HepG2 (cell line): ENCODE results near the gene GLCE. TPM values are rescaled to one million over a fixed set of nuclear protein-coding genes. Genes with fewer than 3 reads are reported as not detected.
A peak's percentile ranks its signal among the peaks of the same experiment; 100 is the strongest.

ENCODE experiments used
- FOXK2 ChIP-seq: fragments of 450-650 bp; IDR thresholded peaks from 2 replicates; pipeline ENCODE4 v1.6.1; 2016
- FOXP1 ChIP-seq, 2 experiments: fragments of 450-650 bp in 1 of 2; IDR thresholded peaks; 2 replicates each; pipeline ENCODE4 v1.6.1; 2017 to 2018; ENCODE audit warnings: antibody characterized with exemption in 1 of 2
- GATAD1 ChIP-seq: IDR thresholded peaks from 2 replicates; pipeline ENCODE4 v1.6.1; 2016; ENCODE audit warnings: missing genetic modification reagents, missing compliant biosample characterization
- HOXA5 ChIP-seq: sonication (generic); formaldehyde crosslinking; IDR thresholded peaks from 2 replicates; pipeline ENCODE4 v1.4.0; 2020; ENCODE audit warnings: missing genetic modification reagents
- LCORL ChIP-seq, 2 experiments: fragments of 450-650 bp in 1 of 2; sonication (generic) in 1 of 2; formaldehyde crosslinking in 1 of 2; IDR thresholded peaks; 2 replicates each; pipeline versions ENCODE4 v1.5.0 to v1.6.1; 2017 to 2020; ENCODE audit warnings: antibody characterized with exemption in 1 of 2, missing genetic modification reagents in 1 of 2
- PHF21A ChIP-seq: sonication (generic); formaldehyde crosslinking; IDR thresholded peaks from 2 replicates; pipeline ENCODE4 v1.5.0; 2020; ENCODE audit warnings: mild to moderate bottlenecking, missing genetic modification reagents
- PITX1 ChIP-seq: sonication (generic); formaldehyde crosslinking; IDR thresholded peaks from 2 replicates; pipeline ENCODE4 v1.5.1; 2020; ENCODE audit warnings: mild to moderate bottlenecking, missing genetic modification reagents
- POGZ ChIP-seq: sonication (generic); formaldehyde crosslinking; IDR thresholded peaks from 2 replicates; pipeline ENCODE4 v1.4.0; 2020; ENCODE audit warnings: mild to moderate bottlenecking, missing genetic modification reagents
- SKI ChIP-seq: fragments of 450-650 bp; IDR thresholded peaks from one replicate; pipeline ENCODE4 v1.6.1; 2018; ENCODE audit warnings: mild to moderate bottlenecking; ENCODE audit not compliant: partially characterized antibody
- SOX6 ChIP-seq, 2 experiments: fragments of 450-650 bp in 1 of 2; sonication (generic) in 1 of 2; formaldehyde crosslinking in 1 of 2; IDR thresholded peaks; 2 replicates each; pipeline versions ENCODE4 v1.4.0 to v1.6.1; 2017 to 2020; ENCODE audit warnings: antibody characterized with exemption in 1 of 2, mild to moderate bottlenecking in 1 of 2, missing genetic modification reagents in 1 of 2
- TCF7 ChIP-seq: sonication (generic); IDR thresholded peaks from 2 replicates; pipeline ENCODE4 v1.6.1; 2016; ENCODE audit warnings: antibody characterized with exemption, low read depth
- ZBTB42 ChIP-seq: sonication (generic); formaldehyde crosslinking; IDR thresholded peaks from 2 replicates; pipeline ENCODE4 v1.5.0; 2020; ENCODE audit warnings: mild to moderate bottlenecking, missing genetic modification reagents
- ZNF253 ChIP-seq: sonication (generic); formaldehyde crosslinking; IDR thresholded peaks from 2 replicates; pipeline ENCODE4 v1.8.0; 2022; ENCODE audit warnings: mild to moderate bottlenecking, missing genetic modification reagents, borderline replicate concordance
- ZNF33B ChIP-seq: sonication (generic); formaldehyde crosslinking; IDR thresholded peaks from 2 replicates; pipeline ENCODE4 v1.5.1; 2020; ENCODE audit warnings: mild to moderate bottlenecking, missing genetic modification reagents
- polyA plus RNA-seq, 8 experiments: library from polyadenylated mRNA; depleted of rRNA in 3 of 8; stranded (reverse) in 7 of 8; unstranded in 1 of 8; fragments of >200 nt; fragmentation: Illumina TruSeq in 4 of 8; extraction: Trizol in 4 of 8; gene quantifications; 2 replicates each; pipeline versions ENCODE4 v1.2.1 to v1.2.3, GENCODE V29; 2011 to 2016; ENCODE audit warnings: low read depth in 4 of 8, missing spikeins in 1 of 8, mixed read lengths in 1 of 8; ENCODE audit not compliant: insufficient read depth in 1 of 8
- total RNA-seq, 5 experiments: library from RNA; depleted of rRNA; stranded (reverse); fragments of >200 nt; fragmentation: Illumina TruSeq; extraction: Trizol; gene quantifications; 2 replicates each; pipeline ENCODE4 v1.2.3, GENCODE V29; 2016; ENCODE audit warnings: low read depth in 1 of 5
- TF ChIP-seq, protein P1 (sequence below): sonication (generic); formaldehyde crosslinking; IDR thresholded peaks from 2 replicates; pipeline ENCODE4 v1.5.1; 2020; ENCODE audit warnings: missing genetic modification reagents, mild to moderate bottlenecking, borderline replicate concordance
- TF ChIP-seq, protein P2 (sequence below): sonication (generic); formaldehyde crosslinking; IDR thresholded peaks from 2 replicates; pipeline ENCODE4 v1.4.0; 2020; ENCODE audit warnings: mild to moderate bottlenecking, missing genetic modification reagents, borderline replicate concordance
- TF ChIP-seq, protein P3 (sequence below): sonication (generic); formaldehyde crosslinking; IDR thresholded peaks from 2 replicates; pipeline ENCODE4 v1.4.0; 2020; ENCODE audit warnings: missing genetic modification reagents, low read depth, mild to moderate bottlenecking, borderline replicate concordance
- TF ChIP-seq, protein P4 (sequence below): IDR thresholded peaks from 2 replicates; pipeline ENCODE4 v1.6.1; 2016; ENCODE audit warnings: low read depth
- TF ChIP-seq, protein P5 (sequence below): sonication (generic); formaldehyde crosslinking; IDR thresholded peaks from 2 replicates; pipeline ENCODE4 v1.4.0; 2020; ENCODE audit warnings: mild to moderate bottlenecking, missing genetic modification reagents

The GLCE gene
- total and polyA plus RNA-seq, 2 of the 13 experiments (the other 11 are each of a cell fraction or from before 2014, with no cell fraction given) = 12.9 to 23.4 TPM

DNA sequence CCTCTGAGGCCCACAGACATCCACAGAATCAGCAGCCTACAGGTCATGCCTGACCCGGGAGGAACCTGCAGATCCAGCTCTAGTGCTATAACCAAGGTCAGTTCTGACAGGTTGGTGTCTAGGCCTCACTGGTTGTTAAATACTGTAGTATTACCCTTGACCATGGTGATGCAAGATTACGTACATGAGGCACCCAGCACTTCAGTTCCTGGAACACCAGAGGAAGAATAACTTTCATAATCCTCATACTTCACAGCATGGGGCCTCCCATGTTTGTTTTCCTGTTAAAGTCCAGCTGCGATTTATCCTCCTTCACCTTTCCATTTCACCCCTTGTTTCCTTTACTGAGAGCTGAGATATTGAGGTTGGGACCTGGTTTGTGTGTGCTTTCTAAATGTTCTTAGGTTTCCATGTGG, 34.4 kb upstream of the GLCE start (continued):
- TF ChIP-seq, protein P1, sequence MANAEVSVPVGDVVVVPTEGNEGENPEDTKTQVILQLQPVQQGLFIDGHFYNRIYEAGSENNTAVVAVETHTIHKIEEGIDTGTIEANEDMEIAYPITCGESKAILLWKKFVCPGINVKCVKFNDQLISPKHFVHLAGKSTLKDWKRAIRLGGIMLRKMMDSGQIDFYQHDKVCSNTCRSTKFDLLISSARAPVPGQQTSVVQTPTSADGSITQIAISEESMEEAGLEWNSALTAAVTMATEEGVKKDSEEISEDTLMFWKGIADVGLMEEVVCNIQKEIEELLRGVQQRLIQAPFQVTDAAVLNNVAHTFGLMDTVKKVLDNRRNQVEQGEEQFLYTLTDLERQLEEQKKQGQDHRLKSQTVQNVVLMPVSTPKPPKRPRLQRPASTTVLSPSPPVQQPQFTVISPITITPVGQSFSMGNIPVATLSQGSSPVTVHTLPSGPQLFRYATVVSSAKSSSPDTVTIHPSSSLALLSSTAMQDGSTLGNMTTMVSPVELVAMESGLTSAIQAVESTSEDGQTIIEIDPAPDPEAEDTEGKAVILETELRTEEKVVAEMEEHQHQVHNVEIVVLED (CRISPR knock-in tag) = peak; percentile 58; the same call in 1 of the 2 replicates
- TF ChIP-seq PITX1 (CRISPR knock-in tag) = peak; percentile 78; the same call in 1 of the 2 replicates
- TF ChIP-seq PHF21A (CRISPR knock-in tag) = peak; percentile 81
- no peak for TF ChIP-seq SOX6 (IDR thresholded peaks at IDR 0.05)
- peak; percentile 96 for TF ChIP-seq SOX6 (CRISPR knock-in tag; IDR thresholded peaks at IDR 0.05)
- TF ChIP-seq, protein P2, sequence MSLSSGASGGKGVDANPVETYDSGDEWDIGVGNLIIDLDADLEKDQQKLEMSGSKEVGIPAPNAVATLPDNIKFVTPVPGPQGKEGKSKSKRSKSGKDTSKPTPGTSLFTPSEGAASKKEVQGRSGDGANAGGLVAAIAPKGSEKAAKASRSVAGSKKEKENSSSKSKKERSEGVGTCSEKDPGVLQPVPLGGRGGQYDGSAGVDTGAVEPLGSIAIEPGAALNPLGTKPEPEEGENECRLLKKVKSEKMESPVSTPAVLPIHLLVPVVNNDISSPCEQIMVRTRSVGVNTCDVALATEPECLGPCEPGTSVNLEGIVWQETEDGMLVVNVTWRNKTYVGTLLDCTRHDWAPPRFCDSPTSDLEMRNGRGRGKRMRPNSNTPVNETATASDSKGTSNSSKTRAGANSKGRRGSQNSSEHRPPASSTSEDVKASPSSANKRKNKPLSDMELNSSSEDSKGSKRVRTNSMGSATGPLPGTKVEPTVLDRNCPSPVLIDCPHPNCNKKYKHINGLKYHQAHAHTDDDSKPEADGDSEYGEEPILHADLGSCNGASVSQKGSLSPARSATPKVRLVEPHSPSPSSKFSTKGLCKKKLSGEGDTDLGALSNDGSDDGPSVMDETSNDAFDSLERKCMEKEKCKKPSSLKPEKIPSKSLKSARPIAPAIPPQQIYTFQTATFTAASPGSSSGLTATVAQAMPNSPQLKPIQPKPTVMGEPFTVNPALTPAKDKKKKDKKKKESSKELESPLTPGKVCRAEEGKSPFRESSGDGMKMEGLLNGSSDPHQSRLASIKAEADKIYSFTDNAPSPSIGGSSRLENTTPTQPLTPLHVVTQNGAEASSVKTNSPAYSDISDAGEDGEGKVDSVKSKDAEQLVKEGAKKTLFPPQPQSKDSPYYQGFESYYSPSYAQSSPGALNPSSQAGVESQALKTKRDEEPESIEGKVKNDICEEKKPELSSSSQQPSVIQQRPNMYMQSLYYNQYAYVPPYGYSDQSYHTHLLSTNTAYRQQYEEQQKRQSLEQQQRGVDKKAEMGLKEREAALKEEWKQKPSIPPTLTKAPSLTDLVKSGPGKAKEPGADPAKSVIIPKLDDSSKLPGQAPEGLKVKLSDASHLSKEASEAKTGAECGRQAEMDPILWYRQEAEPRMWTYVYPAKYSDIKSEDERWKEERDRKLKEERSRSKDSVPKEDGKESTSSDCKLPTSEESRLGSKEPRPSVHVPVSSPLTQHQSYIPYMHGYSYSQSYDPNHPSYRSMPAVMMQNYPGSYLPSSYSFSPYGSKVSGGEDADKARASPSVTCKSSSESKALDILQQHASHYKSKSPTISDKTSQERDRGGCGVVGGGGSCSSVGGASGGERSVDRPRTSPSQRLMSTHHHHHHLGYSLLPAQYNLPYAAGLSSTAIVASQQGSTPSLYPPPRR (CRISPR knock-in tag) = peak; percentile 78; the same call in 1 of the 2 replicates
- TF ChIP-seq TCF7 = peak; percentile 56
- TF ChIP-seq ZBTB42 (CRISPR knock-in tag) = no peak
- 0 out of 2 replicates have a peak, but pooled peaks have one; percentile 63 for TF ChIP-seq ZNF33B (CRISPR knock-in tag)
- peak; percentile 58 for TF ChIP-seq GATAD1
- TF ChIP-seq, protein P3, sequence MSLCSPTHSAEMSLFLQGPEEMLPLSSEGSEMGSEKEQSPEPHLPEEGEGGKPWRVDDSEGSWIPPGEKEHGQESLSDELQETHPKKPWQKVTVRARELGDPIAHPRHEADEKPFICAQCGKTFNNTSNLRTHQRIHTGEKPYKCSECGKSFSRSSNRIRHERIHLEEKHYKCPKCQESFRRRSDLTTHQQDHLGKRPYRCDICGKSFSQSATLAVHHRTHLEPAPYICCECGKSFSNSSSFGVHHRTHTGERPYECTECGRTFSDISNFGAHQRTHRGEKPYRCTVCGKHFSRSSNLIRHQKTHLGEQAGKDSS = no peak; the same call in 1 of the 2 replicates
- TF ChIP-seq, protein P4, sequence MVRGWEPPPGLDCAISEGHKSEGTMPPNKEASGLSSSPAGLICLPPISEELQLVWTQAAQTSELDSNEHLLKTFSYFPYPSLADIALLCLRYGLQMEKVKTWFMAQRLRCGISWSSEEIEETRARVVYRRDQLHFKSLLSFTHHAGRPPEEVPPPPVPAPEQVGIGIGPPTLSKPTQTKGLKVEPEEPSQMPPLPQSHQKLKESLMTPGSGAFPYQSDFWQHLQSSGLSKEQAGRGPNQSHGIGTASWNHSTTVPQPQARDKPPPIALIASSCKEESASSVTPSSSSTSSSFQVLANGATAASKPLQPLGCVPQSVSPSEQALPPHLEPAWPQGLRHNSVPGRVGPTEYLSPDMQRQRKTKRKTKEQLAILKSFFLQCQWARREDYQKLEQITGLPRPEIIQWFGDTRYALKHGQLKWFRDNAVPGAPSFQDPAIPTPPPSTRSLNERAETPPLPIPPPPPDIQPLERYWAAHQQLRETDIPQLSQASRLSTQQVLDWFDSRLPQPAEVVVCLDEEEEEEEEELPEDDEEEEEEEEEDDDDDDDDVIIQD = peak; percentile 70; the same call in 1 of the 2 replicates
- TF ChIP-seq, protein P5, sequence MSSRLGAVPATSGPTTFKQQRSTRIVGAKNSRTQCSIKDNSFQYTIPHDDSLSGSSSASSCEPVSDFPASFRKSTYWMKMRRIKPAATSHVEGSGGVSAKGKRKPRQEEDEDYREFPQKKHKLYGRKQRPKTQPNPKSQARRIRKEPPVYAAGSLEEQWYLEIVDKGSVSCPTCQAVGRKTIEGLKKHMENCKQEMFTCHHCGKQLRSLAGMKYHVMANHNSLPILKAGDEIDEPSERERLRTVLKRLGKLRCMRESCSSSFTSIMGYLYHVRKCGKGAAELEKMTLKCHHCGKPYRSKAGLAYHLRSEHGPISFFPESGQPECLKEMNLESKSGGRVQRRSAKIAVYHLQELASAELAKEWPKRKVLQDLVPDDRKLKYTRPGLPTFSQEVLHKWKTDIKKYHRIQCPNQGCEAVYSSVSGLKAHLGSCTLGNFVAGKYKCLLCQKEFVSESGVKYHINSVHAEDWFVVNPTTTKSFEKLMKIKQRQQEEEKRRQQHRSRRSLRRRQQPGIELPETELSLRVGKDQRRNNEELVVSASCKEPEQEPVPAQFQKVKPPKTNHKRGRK (CRISPR knock-in tag) = no peak
- TF ChIP-seq LCORL (IDR thresholded peaks at IDR 0.05) = no peak
- peak; percentile 60; the same call in 1 of the 2 replicates for TF ChIP-seq LCORL (CRISPR knock-in tag; IDR thresholded peaks at IDR 0.05)
- TF ChIP-seq FOXP1 (IDR thresholded peaks at IDR 0.05) = no peak
- peak; percentile 76 for TF ChIP-seq FOXP1 (CRISPR knock-in tag; IDR thresholded peaks at IDR 0.05)
- TF ChIP-seq ZNF253 (CRISPR knock-in tag) = no peak
- TF ChIP-seq HOXA5 (CRISPR knock-in tag) = no peak
- TF ChIP-seq POGZ = no peak; the same call in 1 of the 2 replicates
- TF ChIP-seq SKI = peak; percentile 98
- 0 out of 2 replicates have a peak, but pooled peaks have one; percentile 33 for TF ChIP-seq FOXK2
